LNCaP clone FGC (cell line): ENCODE measurements around the gene LAMB2.

ENCODE experiments used
- DNase-seq: peaks from one replicate; pipeline ENCODE4 v3.0.0-alpha.2; 2011; ENCODE audit warnings: low read depth
- H3K4me3 ChIP-seq: 2 replicates; pipeline ENCODE4 v1.5.1; 2011; ENCODE audit warnings: mild to moderate bottlenecking, low read depth, low read length, control low read depth
- TF ChIP-seq, protein P1 (sequence below): IDR thresholded peaks from 2 replicates; pipeline ENCODE4 v1.5.1; 2012; ENCODE audit warnings: mild to moderate bottlenecking; ENCODE audit not compliant: control insufficient read depth, insufficient read depth; ENCODE audit errors: extremely low read depth

LAMB2 gene

DNA sequence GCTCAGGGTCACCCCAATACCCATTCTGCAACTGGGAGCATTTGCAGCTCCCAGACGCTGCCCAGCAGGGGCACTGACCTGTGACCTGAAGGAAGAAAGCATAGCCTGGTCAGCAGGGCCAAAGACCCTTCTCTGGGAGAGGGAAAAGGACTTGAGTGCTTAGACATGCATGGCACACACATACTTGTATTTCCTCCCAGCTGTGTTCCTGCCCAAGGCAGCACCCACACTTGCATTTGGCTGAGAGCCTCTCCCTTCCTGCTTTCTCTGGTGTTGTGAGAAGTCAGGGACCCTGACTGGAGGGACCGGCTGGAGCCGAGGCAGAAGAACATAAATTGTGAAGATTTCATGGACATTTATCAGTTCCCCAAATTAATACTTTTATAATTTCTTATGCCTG, 7.2 kb upstream of the LAMB2 start:
- no peak for DNase-seq
- no peak overlapping the region for H3K4me3 ChIP-seq
- TF ChIP-seq, protein P1, sequence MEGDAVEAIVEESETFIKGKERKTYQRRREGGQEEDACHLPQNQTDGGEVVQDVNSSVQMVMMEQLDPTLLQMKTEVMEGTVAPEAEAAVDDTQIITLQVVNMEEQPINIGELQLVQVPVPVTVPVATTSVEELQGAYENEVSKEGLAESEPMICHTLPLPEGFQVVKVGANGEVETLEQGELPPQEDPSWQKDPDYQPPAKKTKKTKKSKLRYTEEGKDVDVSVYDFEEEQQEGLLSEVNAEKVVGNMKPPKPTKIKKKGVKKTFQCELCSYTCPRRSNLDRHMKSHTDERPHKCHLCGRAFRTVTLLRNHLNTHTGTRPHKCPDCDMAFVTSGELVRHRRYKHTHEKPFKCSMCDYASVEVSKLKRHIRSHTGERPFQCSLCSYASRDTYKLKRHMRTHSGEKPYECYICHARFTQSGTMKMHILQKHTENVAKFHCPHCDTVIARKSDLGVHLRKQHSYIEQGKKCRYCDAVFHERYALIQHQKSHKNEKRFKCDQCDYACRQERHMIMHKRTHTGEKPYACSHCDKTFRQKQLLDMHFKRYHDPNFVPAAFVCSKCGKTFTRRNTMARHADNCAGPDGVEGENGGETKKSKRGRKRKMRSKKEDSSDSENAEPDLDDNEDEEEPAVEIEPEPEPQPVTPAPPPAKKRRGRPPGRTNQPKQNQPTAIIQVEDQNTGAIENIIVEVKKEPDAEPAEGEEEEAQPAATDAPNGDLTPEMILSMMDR = no peak

DNA sequence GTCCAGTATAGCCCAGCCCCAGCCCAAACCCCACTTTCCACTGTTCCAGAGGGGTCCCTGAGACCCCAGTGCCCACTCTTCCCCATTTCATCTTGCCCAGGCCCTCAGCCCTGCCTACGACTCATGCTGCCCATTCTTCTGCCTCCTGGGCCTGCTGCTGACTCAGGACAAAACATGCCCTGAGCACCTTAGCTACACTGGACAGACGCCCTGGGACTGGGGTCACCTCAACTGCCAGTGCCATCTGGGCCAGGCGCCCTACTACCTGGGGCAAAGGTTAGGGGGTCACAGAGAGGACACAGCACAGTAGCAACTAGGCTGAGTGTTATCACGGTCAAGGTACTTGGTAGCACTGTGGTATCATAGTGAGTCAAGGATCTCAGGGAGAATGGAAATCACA, 2.6 kb upstream of the LAMB2 start:
- H3K4me3 ChIP-seq = no peak overlapping the region
- DNase-seq = no peak
- TF ChIP-seq, protein P1 = no peak

DNA sequence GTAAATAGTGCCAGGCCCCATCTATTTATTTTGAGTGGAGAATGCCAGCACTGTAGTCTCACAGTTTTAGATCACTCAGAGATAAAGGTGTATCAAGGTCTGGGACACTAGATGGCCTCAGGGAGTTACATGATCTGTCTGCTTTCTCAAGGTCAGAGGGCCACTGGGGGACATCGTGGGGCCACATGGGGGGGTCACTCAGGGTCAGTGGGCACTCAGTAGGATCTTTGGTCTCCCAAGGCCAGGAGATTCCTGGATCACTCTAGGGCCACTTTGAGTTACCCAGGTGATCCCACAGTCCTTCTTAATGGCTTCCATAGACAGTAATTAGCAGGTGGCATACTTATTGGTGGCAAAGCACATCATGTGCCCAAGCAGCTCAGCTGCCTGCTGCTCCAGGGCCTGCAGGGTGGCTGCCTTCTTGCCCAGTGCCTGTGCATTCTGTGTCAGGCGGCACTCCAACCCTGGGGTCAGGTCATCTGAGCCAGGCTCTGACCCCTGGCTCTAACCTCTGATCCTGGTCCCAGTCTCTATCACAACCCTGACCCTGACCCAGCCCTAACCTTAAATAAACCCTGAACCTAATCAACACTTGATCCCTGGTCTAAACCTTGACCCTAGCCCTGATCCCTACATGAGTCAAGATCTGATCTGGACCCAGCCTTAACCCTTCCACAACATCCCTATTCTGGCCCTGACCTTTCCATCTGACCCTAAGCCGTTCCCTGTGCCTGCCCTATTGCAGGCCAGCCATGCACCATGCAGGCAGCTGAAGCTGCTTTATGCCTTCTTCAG, 1.8 kb upstream of the LAMB2 start:
- DNase-seq = peak; percentile 62
- TF ChIP-seq, protein P1 = peak; percentile 41
- H3K4me3 ChIP-seq = no peak overlapping the region

DNA sequence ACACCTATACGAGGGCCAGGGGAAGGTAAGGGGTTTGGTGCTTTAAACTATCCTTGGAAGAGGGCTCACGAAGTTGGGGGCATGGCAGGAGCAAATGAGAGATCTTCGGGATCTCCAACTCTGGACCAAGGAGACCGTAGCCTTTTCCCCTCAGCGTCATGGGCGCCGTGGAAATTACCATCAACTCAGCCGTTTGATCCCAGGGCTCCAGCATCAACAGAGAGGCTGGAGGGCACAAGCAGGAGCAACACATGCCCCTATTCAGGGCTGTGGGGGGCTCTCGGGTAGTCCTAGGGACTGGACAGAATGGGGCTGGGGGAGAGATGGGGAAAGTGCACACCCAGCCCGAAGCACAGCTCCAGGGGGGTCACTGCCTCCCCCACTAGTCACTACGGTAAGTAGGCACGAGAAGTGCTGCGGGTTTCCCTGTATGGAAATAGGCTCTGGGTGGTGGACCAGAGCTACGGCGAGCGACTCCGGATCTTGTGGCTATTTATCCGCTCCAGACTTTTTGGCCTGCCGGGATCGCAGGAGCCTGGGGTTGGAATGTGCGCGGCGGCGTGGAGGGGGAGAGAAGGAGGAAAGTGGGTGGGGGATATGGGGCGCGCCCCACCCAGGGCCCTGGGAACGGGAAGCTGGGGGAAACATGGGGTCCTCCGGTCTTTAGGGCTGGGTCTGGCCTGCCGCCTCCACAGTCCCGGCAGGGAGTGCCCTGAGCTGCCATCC, 539 bp upstream of the LAMB2 start:
- peak overlapping the region; percentile 84 for H3K4me3 ChIP-seq
- TF ChIP-seq, protein P1 = peak; percentile 13; the same call in 1 of the 2 replicates
- DNase-seq = peak; percentile 63

DNA sequence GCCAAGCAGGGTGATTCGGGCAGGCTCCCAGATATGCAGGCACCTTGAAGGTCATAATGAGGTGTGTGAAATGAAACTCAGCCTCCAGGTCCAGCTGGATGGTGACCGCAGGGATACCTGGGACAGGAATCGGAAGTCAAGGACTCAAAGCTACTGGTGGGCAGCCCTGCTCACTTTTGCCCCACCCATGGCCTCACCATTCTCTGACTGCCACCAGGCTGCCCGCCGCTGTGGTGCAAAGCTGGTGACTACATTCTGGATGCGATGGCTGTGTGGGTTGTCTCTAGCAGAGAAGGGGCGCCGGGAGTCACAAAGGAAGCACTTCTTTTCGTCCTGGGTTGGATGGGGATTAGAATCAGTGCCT, 795 bp downstream of the LAMB2 start:
- peak overlapping the region; percentile 84 for H3K4me3 ChIP-seq
- TF ChIP-seq, protein P1 = no peak
- no peak for DNase-seq

DNA sequence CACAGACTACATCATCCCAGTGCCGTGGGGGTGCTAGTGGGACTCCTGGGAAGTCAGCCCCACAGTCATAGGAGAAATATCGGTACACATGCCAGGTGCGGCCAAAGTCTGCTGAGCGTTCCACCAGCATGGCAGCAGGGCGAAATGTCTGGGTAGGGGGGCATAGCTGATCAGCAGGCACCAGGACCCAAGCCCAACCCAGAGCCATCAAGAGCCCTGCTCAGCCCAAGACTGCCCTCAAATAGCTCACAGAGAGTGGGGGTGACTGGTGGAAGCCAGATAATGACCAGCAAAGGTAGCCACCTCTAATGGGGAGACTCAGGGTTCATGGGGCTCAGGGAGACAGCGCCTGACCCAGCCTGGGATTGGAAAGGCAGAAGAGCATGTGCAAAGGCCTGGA, 1.3 kb downstream of the LAMB2 start:
- no peak for DNase-seq
- TF ChIP-seq, protein P1 = no peak
- H3K4me3 ChIP-seq = peak overlapping the region; percentile 84
